ENCODE measurements around the gene CCL15. TPM values are rescaled to one million over a fixed set of nuclear protein-coding genes. Genes with fewer than 3 reads are reported as not detected.

CCL15 gene
- total RNA-seq, 1 experiment from 2014 or later = not detected

Other genes starting within 250 kb of the CCL15 start
- not detected in 2 replicates for gene GAS2L2, start 248.3 kb downstream of the CCL15 start, total RNA-seq (2014; rRNA removed)
- gene C17orf50, start 240.7 kb downstream of the CCL15 start, total RNA-seq (2014; rRNA removed) = not detected in 2 replicates
- gene MMP28, start 205.9 kb downstream of the CCL15 start, total RNA-seq (2014; rRNA removed) = not detected in 2 replicates
- gene TAF15, start 192.1 kb downstream of the CCL15 start, total RNA-seq (2014; rRNA removed) = 25.9 and 42.4 TPM in 2 replicates
- gene HEATR9, start 132.7 kb downstream of the CCL15 start, total RNA-seq (2014; rRNA removed) = not detected in 2 replicates
- gene CCL5, start 121.2 kb downstream of the CCL15 start, total RNA-seq (2014; rRNA removed) = 1.1 and 1.9 TPM in 2 replicates
- 0.77 and 1.8 TPM in 2 replicates for gene RDM1, start 70.8 kb downstream of the CCL15 start, total RNA-seq (2014; rRNA removed)
- gene LYZL6, start 57.8 kb downstream of the CCL15 start, total RNA-seq (2014; rRNA removed) = not detected in 2 replicates
- not detected in 2 replicates for gene CCL16, start 20.1 kb downstream of the CCL15 start, total RNA-seq (2014; rRNA removed)
- gene CCL14, start 14.8 kb downstream of the CCL15 start, total RNA-seq (2014; rRNA removed) = not detected in 2 replicates
- gene CCL23, start 16.4 kb upstream of the CCL15 start, total RNA-seq (2014; rRNA removed) = not detected in 2 replicates
- gene CCL18, start 62.7 kb upstream of the CCL15 start, total RNA-seq (2014; rRNA removed) = not detected in 2 replicates
- not detected in 2 replicates for gene CCL3, start 88.6 kb upstream of the CCL15 start, total RNA-seq (2014; rRNA removed)
- gene CCL4, start 102.3 kb upstream of the CCL15 start, total RNA-seq (2014; rRNA removed) = not detected in 2 replicates
- gene TBC1D3B, start 175.1 kb upstream of the CCL15 start, total RNA-seq (2014; rRNA removed) = 1.4 TPM in 1 of 2 replicates, not detected in the other
- not detected in 2 replicates for gene CCL3L1, start 195.2 kb upstream of the CCL15 start, total RNA-seq (2014; rRNA removed)
- not detected in 2 replicates for gene CCL4L2, start 209.5 kb upstream of the CCL15 start, total RNA-seq (2014; rRNA removed)